Measurements from ENCODE around the gene ATP10D.

GRCh38 chr4:47465004-47465403, 20.1 kb upstream of the ATP10D start:
- TF ChIP-seq POLR2A (IDR thresholded peaks at IDR 0.05): no peak
- TF ChIP-seq, protein P1, sequence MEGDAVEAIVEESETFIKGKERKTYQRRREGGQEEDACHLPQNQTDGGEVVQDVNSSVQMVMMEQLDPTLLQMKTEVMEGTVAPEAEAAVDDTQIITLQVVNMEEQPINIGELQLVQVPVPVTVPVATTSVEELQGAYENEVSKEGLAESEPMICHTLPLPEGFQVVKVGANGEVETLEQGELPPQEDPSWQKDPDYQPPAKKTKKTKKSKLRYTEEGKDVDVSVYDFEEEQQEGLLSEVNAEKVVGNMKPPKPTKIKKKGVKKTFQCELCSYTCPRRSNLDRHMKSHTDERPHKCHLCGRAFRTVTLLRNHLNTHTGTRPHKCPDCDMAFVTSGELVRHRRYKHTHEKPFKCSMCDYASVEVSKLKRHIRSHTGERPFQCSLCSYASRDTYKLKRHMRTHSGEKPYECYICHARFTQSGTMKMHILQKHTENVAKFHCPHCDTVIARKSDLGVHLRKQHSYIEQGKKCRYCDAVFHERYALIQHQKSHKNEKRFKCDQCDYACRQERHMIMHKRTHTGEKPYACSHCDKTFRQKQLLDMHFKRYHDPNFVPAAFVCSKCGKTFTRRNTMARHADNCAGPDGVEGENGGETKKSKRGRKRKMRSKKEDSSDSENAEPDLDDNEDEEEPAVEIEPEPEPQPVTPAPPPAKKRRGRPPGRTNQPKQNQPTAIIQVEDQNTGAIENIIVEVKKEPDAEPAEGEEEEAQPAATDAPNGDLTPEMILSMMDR (IDR thresholded peaks at IDR 0.05): no peak

Data from heart left ventricle (tissue), 13 donors.